Measurements from ENCODE around the gene KIF16B.

DNA sequence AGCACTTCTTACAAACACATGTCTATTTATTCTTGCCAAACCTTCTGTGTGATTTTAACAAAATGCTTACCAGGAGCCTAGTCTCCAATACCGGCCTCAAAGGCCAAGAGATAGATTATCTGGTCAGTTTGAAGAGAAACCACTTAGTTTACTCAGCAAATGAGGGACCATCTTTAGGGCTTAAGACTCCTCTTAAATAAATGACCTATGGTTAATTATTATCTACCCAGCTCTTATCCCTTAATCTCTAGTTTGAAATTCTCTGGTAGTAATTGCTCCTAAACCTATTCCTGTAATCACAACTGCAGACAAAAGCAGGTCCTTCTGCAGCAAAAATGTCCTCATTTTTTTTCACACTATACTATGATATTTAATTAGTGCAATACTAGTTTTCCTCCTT, 301.8 kb downstream of the KIF16B start:
- TF ChIP-seq CREB1 (CRISPR knock-in tag; IDR thresholded peaks at IDR 0.05) = no peak
- no peak for TF ChIP-seq SP1 (CRISPR knock-in tag; conservative IDR thresholded peaks at IDR 0.05)
- TF ChIP-seq NR1H2 (CRISPR knock-in tag; IDR thresholded peaks at IDR 0.05) = no peak
- no peak for TF ChIP-seq FOXJ3 (CRISPR knock-in tag; IDR thresholded peaks at IDR 0.05; ENCODE audit: borderline replicate concordance)

Measured in WTC11 (cell line).